Urothelium cell line (cell line): ENCODE data around the gene LIN7A.

Source experiments
- DNase-seq: peaks from one replicate; pipeline ENCODE4 v3.0.0; 2011; ENCODE audit warnings: low spot score, mixed read lengths
- FAIRE-seq: peaks from 2 replicates; lab custom pipeline; 2011; peaks lifted over from hg19 to GRCh38; lab: Jason Lieb, UNC

The LIN7A gene

DNA sequence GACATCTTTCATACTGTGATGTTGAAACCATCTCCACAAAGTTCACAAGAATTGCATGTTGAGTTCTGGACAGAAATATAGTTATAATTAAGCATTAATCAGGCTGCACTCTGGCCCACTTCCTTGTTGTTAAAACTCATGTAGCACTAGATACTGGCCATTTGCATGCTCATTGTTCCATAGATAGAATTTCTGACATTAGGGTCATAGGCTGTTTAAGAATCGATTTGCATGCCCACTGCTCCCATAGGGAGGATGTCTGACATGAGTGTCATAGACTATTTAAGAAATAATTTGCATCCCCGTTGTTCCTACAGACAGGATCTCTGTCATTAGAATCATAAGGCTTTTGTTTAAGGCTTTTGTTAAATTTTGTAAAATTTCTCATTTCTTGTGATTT, 170.8 kb downstream of the LIN7A start:
- FAIRE-seq: no peak
- DNase-seq: no peak

DNA sequence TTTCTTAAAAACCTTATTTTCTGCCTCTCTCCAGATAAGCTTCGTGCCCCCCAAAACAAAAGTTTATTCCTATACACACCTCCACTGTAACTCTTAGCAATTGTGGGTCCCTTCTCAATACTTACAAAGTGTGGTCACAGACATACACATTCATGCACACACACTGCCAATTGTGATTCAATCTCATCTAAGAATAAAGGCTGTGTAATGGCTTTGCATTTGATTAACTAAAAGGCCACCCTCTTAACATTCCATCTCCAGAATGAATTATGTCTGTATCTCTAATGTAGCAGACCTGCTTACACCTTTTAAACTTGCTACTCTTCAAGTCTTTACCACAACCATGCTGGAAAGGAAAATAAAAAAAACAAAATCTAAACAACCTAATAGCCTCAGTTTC, 171.5 kb downstream of the LIN7A start:
- DNase-seq (no peak), FAIRE-seq (no peak)

DNA sequence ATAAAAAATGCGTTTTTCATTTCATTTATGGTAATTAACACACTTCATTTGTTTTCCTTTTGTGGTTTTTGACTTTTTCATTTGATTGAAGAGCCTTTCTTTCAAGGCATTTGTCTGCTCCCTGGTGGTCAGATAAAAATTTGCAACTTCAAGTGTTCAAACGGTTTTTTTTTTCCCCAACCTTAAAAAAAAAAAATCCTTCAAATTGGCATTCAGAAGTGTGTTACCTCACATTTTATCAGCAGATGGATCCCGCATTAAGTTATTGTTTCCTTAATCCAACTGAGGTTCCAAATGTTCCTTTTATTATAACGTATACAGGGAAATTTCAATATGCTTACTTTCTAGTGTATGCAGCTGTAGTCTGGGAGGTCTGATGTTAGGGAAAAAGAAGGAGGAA, 173.9 kb downstream of the LIN7A start:
- DNase-seq: peak; percentile 17
- FAIRE-seq: no peak

DNA sequence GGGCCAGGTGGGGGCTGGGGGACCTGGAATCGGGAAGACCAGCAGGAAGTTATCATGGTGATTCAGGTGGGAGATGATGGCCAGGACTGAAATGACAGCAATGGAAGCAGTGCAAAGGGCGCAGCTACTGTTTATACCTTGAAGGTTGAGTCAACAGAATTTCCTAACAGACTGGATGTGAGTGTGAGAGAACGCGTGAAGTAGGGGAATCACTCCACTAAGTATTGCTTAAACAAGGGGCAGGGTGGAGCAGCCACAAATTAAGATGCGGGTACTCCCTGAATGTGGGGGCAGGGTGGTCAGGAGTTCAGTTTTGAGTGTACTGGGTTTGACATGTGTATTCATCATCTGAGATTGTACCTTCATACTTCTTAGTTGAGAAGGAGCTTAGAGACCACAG, 175.9 kb downstream of the LIN7A start:
- FAIRE-seq: no peak

DNA sequence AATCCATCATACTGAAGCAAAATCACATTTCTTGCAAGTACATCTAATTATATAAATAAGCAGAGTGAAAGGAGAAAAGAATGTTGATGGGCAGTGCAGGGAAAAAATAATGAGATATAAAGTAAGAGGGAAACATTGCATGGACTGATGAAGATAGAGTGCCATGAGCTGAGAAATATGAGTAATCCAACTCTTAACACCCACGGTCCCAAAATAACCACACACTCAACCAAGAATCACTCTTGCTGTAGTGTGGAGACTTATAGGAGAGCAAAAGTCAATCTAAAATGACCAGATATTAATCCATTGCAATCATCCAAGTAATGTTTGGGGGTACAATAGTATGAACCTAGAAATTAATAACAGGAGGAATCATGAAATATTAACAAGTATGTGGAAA, 180.9 kb downstream of the LIN7A start:
- DNase-seq: no peak
- FAIRE-seq: no peak

More for the DNA sequence above, 175.9 kb downstream of the LIN7A start:
- no peak for DNase-seq

DNA sequence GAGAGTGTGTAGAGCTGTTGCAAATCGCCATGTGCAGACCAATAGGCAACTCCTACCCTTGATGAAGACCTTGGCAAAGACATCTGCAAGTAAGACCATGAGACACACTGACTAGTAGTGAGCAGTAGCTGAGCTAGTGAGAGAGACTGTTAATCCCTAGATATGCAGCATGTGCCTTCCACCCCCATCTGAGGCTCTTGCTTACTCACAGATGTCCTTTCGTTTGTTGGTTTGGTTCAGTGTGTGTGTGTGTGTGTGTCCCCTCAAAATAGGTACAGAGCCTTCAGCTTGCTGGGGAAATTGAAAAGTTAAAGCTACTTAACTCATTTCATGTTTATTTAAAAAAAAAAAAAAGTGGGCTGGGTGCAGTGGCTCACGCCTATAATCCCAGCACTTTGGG, 183.5 kb downstream of the LIN7A start:
- DNase-seq (no peak), FAIRE-seq (no peak)

DNA sequence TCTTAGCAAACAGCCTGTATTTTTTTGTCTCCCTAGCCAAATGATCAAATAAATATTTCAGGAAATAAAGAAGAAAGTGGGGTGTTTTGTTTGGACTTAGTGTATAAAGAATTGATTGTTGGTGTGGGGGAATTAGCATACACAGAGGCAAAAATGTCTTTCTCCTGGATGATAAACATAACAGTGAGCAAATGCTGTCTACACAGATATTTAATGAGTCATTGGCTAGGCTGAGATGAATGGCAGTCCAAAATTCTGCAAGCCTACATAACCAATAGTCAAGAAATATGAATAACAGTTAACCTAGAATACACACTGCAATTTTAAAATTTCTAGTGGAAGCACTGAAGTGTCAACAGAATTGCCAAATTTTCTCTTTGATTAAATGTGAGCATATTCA, 185.3 kb downstream of the LIN7A start:
- FAIRE-seq: no peak
- no peak for DNase-seq

DNA sequence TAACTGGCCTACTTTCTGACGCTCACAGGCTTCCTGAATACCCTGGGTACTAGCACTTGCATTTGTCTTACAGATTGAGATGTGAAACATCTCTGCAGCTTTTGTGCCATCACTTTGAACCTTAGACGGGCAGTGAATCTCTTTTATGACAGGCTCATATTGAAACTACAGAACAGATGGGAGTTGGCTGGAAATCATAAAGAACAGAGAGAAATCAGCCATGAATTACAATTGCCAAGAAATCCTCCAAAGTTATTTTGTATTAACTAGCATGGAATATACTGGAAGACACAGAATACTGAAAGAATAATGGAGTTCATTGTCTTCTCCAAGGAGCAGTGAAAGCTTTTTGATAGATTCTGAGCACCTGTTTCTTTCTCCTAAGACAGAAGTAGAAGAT, 188.3 kb downstream of the LIN7A start:
- FAIRE-seq (no peak), DNase-seq (no peak)

DNA sequence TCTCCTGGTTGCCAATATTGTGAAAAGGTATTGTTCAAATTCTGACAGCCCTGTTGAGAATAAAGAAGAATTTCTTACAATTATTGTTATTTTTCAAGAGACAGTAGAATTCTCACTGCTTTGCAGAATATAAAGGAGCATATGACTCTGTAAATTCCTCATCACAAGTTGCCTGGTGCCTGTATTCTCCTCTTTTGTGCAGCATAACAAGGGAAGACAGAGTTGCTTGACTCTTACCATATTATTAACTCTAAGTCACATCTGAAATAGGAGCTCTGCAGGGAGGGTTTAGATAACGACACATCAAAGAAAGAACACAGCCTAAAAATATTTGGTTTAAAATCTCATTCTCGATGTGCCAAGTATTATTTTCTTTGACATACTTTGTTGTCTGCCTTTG, 189.9 kb downstream of the LIN7A start:
- FAIRE-seq: no peak
- DNase-seq: no peak

DNA sequence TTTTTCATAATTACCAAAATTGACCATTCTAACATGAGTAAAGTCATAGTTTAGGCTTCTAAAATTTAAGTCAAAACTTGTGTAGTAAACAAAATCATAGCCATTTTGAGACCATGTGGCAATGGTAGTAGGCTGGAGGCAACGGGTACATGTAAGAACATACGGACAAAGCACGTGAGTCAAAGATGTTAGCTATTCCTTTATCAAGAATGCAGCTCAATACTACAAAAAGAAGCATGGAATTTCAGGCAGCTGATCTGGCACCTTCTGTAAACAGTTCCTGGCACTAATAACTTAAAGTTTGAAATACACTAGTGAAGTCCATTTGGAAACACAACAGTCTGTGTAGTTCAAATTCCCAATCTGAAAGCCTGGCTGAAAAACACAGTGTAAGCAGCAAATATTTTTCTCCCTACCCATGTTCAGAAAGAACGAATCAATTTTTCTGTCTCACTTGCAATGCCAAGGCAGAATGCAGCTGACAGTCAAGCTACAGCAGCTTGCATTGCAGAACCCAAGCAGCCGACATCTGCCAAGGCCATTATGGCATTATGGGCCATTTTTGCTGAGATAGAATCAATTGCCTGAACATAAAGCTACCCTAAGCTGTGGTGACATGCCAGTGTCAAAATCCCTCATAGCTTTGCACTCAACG, 191.8 kb downstream of the LIN7A start:
- no peak for FAIRE-seq

More for the DNA sequence above, 191.8 kb downstream of the LIN7A start:
- no peak for DNase-seq
